GM18951 (cell line): ENCODE data around the gene XXYLT1.

Experiments
- POLR2A ChIP-seq: IDR thresholded peaks from 4 replicates; pipeline ENCODE4 v1.6.1; 2011; ENCODE audit warnings: mild to moderate bottlenecking; ENCODE audit not compliant: insufficient read length, insufficient read depth; ENCODE audit errors: extremely low read depth
- in situ Hi-C: fragments of 300-500 bp; cut with MboI; formaldehyde crosslinking; loops from one replicate; pipeline ENCODE4 v1.12.0; 2022; ENCODE audit warnings: low sequenced_read_pairs, mixed read lengths, inconsistent platforms; ENCODE audit not compliant: unreplicated experiment

The XXYLT1 gene

GRCh38 chr3:195140816-195141793, 129.9 kb downstream of the XXYLT1 start:
- in situ Hi-C loops = loop anchor here (25.0 kb wide), 1 partner anchor 396 kb away; the partner anchor contains the start of gene PPP1R2
- TF ChIP-seq POLR2A = no peak

- in situ Hi-C loops = loop anchor here (25.0 kb wide), 1 partner anchor 397 kb away; the partner anchor contains the start of gene PPP1R2
- no peak for TF ChIP-seq POLR2A
These were observed 130.5 kb downstream of the XXYLT1 start for GRCh38 chr3:195140410-195140809.

- no peak for TF ChIP-seq POLR2A
- in situ Hi-C loops = loop anchor here (25.0 kb wide), 1 partner anchor 397 kb away; the partner anchor contains the start of gene PPP1R2
These were observed 131.1 kb downstream of the XXYLT1 start for GRCh38 chr3:195139876-195140240.

GRCh38 chr3:195139091-195139875, 131.7 kb downstream of the XXYLT1 start:
- in situ Hi-C loops = loop anchor here (25.0 kb wide), 1 partner anchor 398 kb away; the partner anchor contains the start of gene PPP1R2
- no peak for TF ChIP-seq POLR2A

DNA sequence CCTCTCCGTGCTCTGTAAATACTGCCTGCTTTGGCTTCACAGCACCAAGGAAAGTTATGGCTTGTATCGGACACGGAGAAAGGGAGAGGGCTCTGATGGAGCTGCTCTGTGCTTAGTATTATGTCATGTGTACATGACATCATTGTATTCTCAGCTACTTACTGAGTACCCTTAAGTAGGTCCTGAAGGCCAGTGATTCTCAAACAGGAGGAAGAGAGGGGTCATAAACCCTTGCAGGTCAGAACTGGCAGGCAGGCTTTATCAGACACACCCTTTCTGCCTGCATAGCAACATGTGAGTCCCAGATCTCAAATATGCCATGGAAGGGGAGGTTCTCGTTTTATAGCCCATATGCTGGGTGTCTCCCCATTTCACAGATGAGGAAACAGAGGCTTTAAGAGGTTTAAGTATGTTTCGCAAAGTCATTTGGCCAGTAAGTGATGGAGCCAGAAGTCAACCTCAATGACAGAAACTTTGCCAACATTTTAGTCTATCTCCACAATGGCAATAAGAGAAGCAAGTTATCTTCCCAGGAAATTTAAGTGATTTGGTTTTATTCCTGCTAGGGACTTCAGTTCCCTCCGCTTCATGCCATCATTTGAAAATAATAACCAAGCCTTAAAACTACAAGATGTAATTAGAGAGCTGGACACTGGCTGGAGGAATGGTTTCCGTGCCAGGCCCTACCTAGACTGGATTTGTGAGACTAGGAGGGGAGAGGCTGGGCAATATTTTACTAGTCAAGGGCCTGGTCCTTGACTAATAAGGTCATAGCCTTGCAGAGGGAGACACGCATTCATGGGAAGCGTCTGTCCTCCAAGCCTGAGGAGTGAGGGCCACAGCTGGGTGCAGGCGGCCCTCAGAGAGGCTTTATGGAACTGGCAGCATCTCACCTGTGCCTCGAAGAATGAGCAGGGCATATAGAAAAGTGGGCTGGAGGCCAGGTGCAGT, 133.0 kb downstream of the XXYLT1 start:
- in situ Hi-C loops = loop anchor here (25.0 kb wide), 1 partner anchor 399 kb away; the partner anchor contains the start of gene PPP1R2
- no peak for TF ChIP-seq POLR2A

DNA sequence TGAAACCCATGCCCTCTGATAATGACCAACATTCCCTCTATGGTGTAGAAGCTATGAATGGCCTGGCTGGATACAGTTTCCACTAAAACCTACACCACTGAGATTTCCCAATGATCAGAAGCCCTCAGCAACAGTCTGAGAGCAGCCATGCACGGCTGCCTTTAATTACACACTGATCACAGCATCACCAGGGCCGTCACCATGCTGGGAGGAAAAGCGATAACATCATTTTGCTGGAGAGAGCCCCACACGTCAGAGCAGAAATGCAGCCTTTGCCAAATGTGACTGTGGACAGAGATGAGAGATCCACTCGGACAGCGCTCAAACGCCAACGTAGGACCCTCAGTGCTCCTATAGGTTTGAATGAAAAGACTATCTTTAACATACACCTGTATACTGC, 135.0 kb downstream of the XXYLT1 start:
- in situ Hi-C loops = loop anchor here (25.0 kb wide), 1 partner anchor 401 kb away; the partner anchor contains the start of gene PPP1R2
- TF ChIP-seq POLR2A = no peak

DNA sequence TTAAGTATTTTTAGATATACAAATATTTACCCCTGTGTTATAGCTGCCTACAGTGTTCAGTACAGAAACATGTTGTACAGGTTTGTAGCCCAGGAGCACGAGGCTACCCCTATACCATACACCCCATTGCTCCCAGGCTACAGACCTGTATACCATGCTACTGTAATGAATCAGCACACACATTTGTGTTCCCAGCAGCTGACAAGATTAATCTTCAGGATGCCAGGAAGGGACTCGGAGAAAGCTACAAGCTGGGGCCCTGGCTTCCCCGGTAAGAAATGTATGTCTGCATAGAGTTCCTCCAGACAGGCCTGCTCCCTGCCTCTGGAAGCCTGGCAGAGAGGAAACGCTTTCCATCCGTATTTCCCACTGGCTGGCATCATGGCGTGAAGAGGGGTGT, 136.5 kb downstream of the XXYLT1 start:
- in situ Hi-C loops = loop anchor here (25.0 kb wide), 1 partner anchor 403 kb away; the partner anchor contains the start of gene PPP1R2
- no peak for TF ChIP-seq POLR2A

DNA sequence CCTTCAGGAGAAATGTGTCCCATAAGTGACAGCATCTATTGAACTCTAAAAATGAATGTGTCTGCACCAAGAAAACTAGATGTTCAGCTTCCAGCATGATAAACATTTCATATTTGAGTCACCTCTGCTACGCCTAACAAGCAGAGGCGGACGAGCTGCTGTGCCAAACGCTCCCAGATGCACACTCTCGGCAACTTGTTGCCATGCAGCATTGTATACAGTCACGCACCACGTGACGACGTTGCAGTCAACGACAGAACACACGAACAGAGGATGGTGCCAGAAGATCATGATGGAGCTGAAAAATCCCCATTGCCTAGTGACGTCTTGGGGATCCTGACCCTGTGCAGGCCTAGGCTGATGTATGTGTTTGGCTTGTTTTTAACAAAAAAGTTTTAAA, 137.5 kb downstream of the XXYLT1 start:
- in situ Hi-C loops = loop anchor here (25.0 kb wide), 1 partner anchor 404 kb away; the partner anchor contains the start of gene PPP1R2
- TF ChIP-seq POLR2A = no peak

DNA sequence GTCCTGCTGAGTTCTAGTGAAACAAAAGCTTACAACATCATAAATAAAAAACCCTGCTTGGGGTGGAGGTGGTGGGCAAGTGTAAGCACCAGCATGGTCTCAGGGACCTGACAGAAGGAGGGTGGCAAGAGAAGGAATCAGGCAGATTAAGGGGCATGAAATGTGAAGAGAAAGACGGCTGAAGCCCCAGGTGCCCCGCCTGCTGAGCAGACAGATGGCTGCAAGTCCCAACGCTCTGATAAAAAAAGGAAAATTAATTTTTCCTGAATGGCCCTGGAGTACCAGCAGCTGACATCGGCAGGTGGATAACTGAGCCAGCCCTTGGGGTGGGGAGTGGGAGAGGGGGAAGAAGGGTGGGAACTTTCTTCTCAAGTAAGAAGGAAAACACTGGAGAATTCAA, 137.9 kb downstream of the XXYLT1 start:
- in situ Hi-C loops = loop anchor here (25.0 kb wide), 1 partner anchor 404 kb away; the partner anchor contains the start of gene PPP1R2

DNA sequence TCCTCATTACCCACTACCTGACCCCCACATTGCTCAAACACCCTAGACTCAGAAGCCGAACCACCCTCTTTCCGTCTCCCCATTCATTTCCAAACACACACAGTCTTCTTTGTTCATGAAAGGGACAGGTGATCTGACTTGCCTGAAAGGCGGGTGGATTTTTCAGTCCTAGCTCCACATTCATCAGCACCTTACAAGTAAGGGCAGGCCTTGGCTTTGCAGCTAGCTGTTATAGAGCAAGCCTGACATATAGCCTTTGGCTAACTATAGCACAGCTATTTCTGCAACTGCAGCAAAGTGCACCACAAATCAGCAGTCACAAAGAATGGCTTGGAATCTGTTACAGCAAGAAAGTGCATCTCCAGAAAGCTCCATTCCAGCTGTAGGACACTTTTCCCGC, 139.8 kb downstream of the XXYLT1 start:
- in situ Hi-C loops = loop anchor here (25.0 kb wide), 1 partner anchor 406 kb away; the partner anchor contains the start of gene PPP1R2
- TF ChIP-seq POLR2A = no peak

More for the DNA sequence above, 137.9 kb downstream of the XXYLT1 start:
- TF ChIP-seq POLR2A = no peak

- in situ Hi-C loops = loop anchor here (25.0 kb wide), 1 partner anchor 407 kb away; the partner anchor contains the start of gene PPP1R2
These were observed 141.1 kb downstream of the XXYLT1 start for GRCh38 chr3:195129644-195130492.

More at GRCh38 chr3:195129644-195130492, 141.1 kb downstream of the XXYLT1 start:
- TF ChIP-seq POLR2A = peak; percentile 27
